GDM1 (cell line): Measurements from ENCODE around the gene TCAF1.
"Not testable (repeated sequence)": the region's sequence is repeated elsewhere in the genome, so short reads cannot be mapped to it uniquely, and the experiment has no call there.

Experiments used
- DNase-seq: peaks from one replicate; lab custom pipeline; 2025; lab: John Stamatoyannopoulos, UW

Gene TCAF1

GRCh38 chr7:143855443-143855842 is 46.5 kb downstream of the TCAF1 start:
- not testable (repeated sequence) for DNase-seq

GRCh38 chr7:143850682-143851081 is 51.3 kb downstream of the TCAF1 start:
- DNase-seq: no peak

GRCh38 chr7:143849785-143850479 is 52.0 kb downstream of the TCAF1 start:
- no peak for DNase-seq

- no peak for DNase-seq
These were observed 53.8 kb downstream of the TCAF1 start for GRCh38 chr7:143848192-143848591.

- DNase-seq: no peak
These were observed 55.3 kb downstream of the TCAF1 start for GRCh38 chr7:143846692-143847091.

- not testable (repeated sequence) for DNase-seq
These were observed 60.3 kb downstream of the TCAF1 start for GRCh38 chr7:143841696-143842095.

GRCh38 chr7:143840062-143840461 is 61.9 kb downstream of the TCAF1 start:
- not testable (repeated sequence) for DNase-seq

GRCh38 chr7:143837223-143837622 is 64.8 kb downstream of the TCAF1 start:
- not testable (repeated sequence) for DNase-seq

- DNase-seq: peak; percentile 83
These were observed 65.4 kb downstream of the TCAF1 start for GRCh38 chr7:143836622-143837021.

- not testable (repeated sequence) for DNase-seq
These were observed 65.9 kb downstream of the TCAF1 start for GRCh38 chr7:143836088-143836487.

GRCh38 chr7:143826578-143826977 is 75.4 kb downstream of the TCAF1 start:
- not testable (repeated sequence) for DNase-seq

- not testable (repeated sequence) for DNase-seq
These were observed 77.5 kb downstream of the TCAF1 start for GRCh38 chr7:143824295-143825135.

GRCh38 chr7:143823634-143824294 is 78.2 kb downstream of the TCAF1 start:
- not testable (repeated sequence) for DNase-seq

- not testable (repeated sequence) for DNase-seq
These were observed 80.3 kb downstream of the TCAF1 start for GRCh38 chr7:143821392-143822277.

- not testable (repeated sequence) for DNase-seq
These were observed 84.1 kb downstream of the TCAF1 start for GRCh38 chr7:143817873-143818272.

GRCh38 chr7:143816471-143817133 is 85.4 kb downstream of the TCAF1 start:
- DNase-seq: not testable (repeated sequence)

GRCh38 chr7:143810639-143811038 is 91.3 kb downstream of the TCAF1 start:
- not testable (repeated sequence) for DNase-seq

- DNase-seq: not testable (repeated sequence)
These were observed 95.3 kb downstream of the TCAF1 start for GRCh38 chr7:143806664-143807071.
